Chondrocyte (in vitro differentiated cells): ENCODE results near the gene PKP2. TPM values are rescaled to one million over a fixed set of nuclear protein-coding genes. Genes with fewer than 3 reads are reported as not detected.

Experiments used
- DNase-seq: peaks from one replicate; pipeline ENCODE4 v3.0.0; 2021; ENCODE audit warnings: mixed read lengths, low spot score
- H3K27ac Mint-ChIP-seq: one replicate; pipeline ENCODE4 v1.8.0; 2021; ENCODE audit warnings: mild to moderate bottlenecking, moderate library complexity, mixed read lengths; ENCODE audit not compliant: unreplicated experiment
- H3K27me3 Mint-ChIP-seq: 2 replicates; pipeline ENCODE4 v1.8.0; 2021; ENCODE audit warnings: low read depth, mixed read lengths
- H3K36me3 Mint-ChIP-seq: 2 replicates; pipeline ENCODE4 v1.8.0; 2021; ENCODE audit warnings: low read depth, mixed read lengths
- H3K4me1 Mint-ChIP-seq: 2 replicates; pipeline ENCODE4 v1.8.0; 2021; ENCODE audit warnings: low read depth, mild to moderate bottlenecking, mixed read lengths
- H3K4me3 Mint-ChIP-seq: one replicate; pipeline ENCODE4 v1.8.0; 2021; ENCODE audit warnings: mild to moderate bottlenecking, moderate library complexity, mixed read lengths; ENCODE audit not compliant: unreplicated experiment
- H3K9me3 Mint-ChIP-seq: 2 replicates; pipeline ENCODE4 v1.8.0; 2021; ENCODE audit warnings: low read depth, mixed read lengths
- total RNA-seq: library from RNA; stranded (reverse); gene quantifications from 3 replicates; pipeline ENCODE4 v1.2.1, GENCODE V29; 2021
- TF ChIP-seq, protein P1 (sequence below): fragments of 200-600 bp; sonication (generic); IDR thresholded peaks from 2 replicates; pipeline ENCODE4 v1.5.0; 2021; ENCODE audit warnings: antibody characterized with exemption, mild to moderate bottlenecking, moderate library complexity

The PKP2 gene
- total RNA-seq, 1 donor from 2014 or later, result 5.8 TPM

GRCh38 chr12:32783029-32783428 is 113.5 kb downstream of the PKP2 start:
- H3K4me1 Mint-ChIP-seq, result no peaks in the 10 kb centered on the region
- TF ChIP-seq, protein P1, sequence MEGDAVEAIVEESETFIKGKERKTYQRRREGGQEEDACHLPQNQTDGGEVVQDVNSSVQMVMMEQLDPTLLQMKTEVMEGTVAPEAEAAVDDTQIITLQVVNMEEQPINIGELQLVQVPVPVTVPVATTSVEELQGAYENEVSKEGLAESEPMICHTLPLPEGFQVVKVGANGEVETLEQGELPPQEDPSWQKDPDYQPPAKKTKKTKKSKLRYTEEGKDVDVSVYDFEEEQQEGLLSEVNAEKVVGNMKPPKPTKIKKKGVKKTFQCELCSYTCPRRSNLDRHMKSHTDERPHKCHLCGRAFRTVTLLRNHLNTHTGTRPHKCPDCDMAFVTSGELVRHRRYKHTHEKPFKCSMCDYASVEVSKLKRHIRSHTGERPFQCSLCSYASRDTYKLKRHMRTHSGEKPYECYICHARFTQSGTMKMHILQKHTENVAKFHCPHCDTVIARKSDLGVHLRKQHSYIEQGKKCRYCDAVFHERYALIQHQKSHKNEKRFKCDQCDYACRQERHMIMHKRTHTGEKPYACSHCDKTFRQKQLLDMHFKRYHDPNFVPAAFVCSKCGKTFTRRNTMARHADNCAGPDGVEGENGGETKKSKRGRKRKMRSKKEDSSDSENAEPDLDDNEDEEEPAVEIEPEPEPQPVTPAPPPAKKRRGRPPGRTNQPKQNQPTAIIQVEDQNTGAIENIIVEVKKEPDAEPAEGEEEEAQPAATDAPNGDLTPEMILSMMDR, result no peak
- peaks cover 16% of the 10 kb centered on the region for H3K27me3 Mint-ChIP-seq
- no peaks in the 10 kb centered on the region for H3K36me3 Mint-ChIP-seq
- no peak overlapping the region for H3K27ac Mint-ChIP-seq
- DNase-seq, result no peak
- no peak overlapping the region for H3K4me3 Mint-ChIP-seq
- H3K9me3 Mint-ChIP-seq, result no peaks in the 10 kb centered on the region

DNA sequence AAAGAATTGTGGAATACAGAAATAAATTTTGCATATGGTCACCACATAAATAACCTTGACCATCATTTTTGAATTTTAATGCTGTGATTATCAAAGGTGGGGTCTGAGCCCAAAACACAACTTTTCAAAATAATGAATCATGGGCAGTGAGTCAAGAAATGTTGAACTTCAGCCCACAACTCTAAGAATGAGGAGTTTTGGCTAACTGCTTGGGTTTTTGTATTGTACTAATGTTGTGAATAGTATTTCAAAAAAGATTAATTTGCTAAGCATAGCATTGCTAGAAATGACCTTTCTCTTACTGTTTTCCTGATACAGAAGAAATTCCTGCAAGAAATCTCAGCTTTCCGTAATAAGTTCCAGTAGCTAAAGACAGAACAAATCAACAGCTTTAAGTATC is 116.5 kb downstream of the PKP2 start:
- TF ChIP-seq, protein P1, result no peak
- Mint-ChIP-seq H3K27ac (no peak overlapping the region), H3K4me3 (no peak overlapping the region), H3K36me3 (no peaks in the 10 kb centered on the region), H3K27me3 (peaks cover 13% of the 10 kb centered on the region), H3K9me3 (no peaks in the 10 kb centered on the region), H3K4me1 (no peaks in the 10 kb centered on the region)
- no peak for DNase-seq

DNA sequence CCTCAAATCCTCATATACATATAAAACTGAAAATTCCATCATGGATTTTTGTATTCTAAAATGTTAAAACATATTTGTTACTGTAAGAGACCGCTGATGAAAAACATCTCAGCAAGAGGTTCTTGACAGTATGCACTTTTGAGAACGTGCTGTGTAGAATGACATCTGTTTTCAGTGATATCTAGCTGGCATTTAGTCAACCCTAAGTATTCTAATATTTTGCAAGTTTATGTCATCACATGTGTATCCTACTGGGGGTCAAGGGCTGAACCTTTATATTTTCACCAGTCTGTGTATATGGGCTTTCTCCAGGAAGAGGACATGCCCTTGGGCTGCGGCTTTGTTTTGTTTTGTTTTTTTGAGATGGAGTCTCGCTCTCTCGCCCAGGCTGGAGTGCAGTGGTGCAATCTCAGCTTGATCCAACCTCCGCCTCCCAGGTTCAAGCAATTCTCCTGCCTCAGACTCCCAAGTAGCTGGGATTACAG is 118.8 kb downstream of the PKP2 start:
- no peaks in the 10 kb centered on the region for H3K9me3 Mint-ChIP-seq
- no peak for DNase-seq
- no peak overlapping the region for H3K27ac Mint-ChIP-seq
- no peaks in the 10 kb centered on the region for H3K4me1 Mint-ChIP-seq
- H3K36me3 Mint-ChIP-seq, result no peaks in the 10 kb centered on the region
- peaks cover 20% of the 10 kb centered on the region for H3K27me3 Mint-ChIP-seq
- no peak overlapping the region for H3K4me3 Mint-ChIP-seq
- TF ChIP-seq, protein P1, result no peak

- no peak for DNase-seq
- Mint-ChIP-seq H3K27me3 (peaks cover 23% of the 10 kb centered on the region), H3K9me3 (no peaks in the 10 kb centered on the region), H3K4me3 (no peak overlapping the region), H3K36me3 (no peaks in the 10 kb centered on the region), H3K4me1 (no peaks in the 10 kb centered on the region), H3K27ac (no peak overlapping the region)
- TF ChIP-seq, protein P1, result no peak
Observed at GRCh38 chr12:32777159-32777558, 119.4 kb downstream of the PKP2 start.

- no peak overlapping the region for H3K4me3 Mint-ChIP-seq
- no peaks in the 10 kb centered on the region for H3K4me1 Mint-ChIP-seq
- no peaks in the 10 kb centered on the region for H3K9me3 Mint-ChIP-seq
- H3K27ac Mint-ChIP-seq, result no peak overlapping the region
- peaks cover 25% of the 10 kb centered on the region for H3K27me3 Mint-ChIP-seq
- no peak for DNase-seq
- H3K36me3 Mint-ChIP-seq, result no peaks in the 10 kb centered on the region
- TF ChIP-seq, protein P1, result no peak
Observed at GRCh38 chr12:32776258-32776657, 120.3 kb downstream of the PKP2 start.
